Neural progenitor cell (in vitro differentiated cells): ENCODE measurements around the gene KLF6. TPM values are rescaled to one million over a fixed set of nuclear protein-coding genes. Genes with fewer than 3 reads are reported as not detected.

Experiments
- DNase-seq: peaks from one replicate; pipeline ENCODE4 v3.0.0-alpha.2; 2016; ENCODE audit warnings: low spot score
- H2AFZ ChIP-seq: fragments of 200-600 bp; sonication (generic); replicated peaks from 2 replicates; pipeline ENCODE4 v1.6.1; 2016; ENCODE audit warnings: antibody characterized with exemption
- H3F3A ChIP-seq: fragments of 200-600 bp; sonication (generic); 2 replicates; pipeline ENCODE4 v1.6.1; 2016; ENCODE audit warnings: antibody characterized with exemption, low read depth
- H3K27ac ChIP-seq: fragments of 200-600 bp; sonication (generic); 2 replicates; pipeline ENCODE4 v1.5.1; 2016; ENCODE audit warnings: mild to moderate bottlenecking
- H3K27me3 ChIP-seq: fragments of 200-600 bp; sonication (generic); 2 replicates; pipeline ENCODE4 v1.6.1; 2016; ENCODE audit warnings: mild to moderate bottlenecking, moderate library complexity
- H3K36me3 ChIP-seq: fragments of 200-600 bp; sonication (generic); 2 replicates; pipeline ENCODE4 v1.5.1; 2016
- H3K4me1 ChIP-seq: fragments of 200-600 bp; sonication (generic); 2 replicates; pipeline ENCODE4 v1.6.1; 2016; ENCODE audit warnings: mixed run types
- H3K4me2 ChIP-seq: fragments of 200-600 bp; sonication (generic); 2 replicates; pipeline ENCODE4 v1.6.1; 2016
- H3K4me3 ChIP-seq: fragments of 200-600 bp; sonication (generic); 2 replicates; pipeline ENCODE4 v1.5.1; 2016
- H3K79me2 ChIP-seq: fragments of 200-600 bp; sonication (generic); 2 replicates; pipeline ENCODE4 v1.6.1; 2016; ENCODE audit warnings: low read depth
- H3K9ac ChIP-seq: fragments of 200-600 bp; sonication (generic); 2 replicates; pipeline ENCODE4 v1.6.1; 2016
- H3K9me3 ChIP-seq: fragments of 200-600 bp; sonication (generic); 2 replicates; pipeline ENCODE4 v1.5.1; 2016; ENCODE audit warnings: low read depth
- H4K20me1 ChIP-seq: fragments of 200-600 bp; sonication (generic); 2 replicates; pipeline ENCODE4 v1.6.1; 2016; ENCODE audit warnings: low read depth
- H3K27ac Mint-ChIP-seq: 3 replicates; pipeline ENCODE4 v1.8.0; 2021; ENCODE audit warnings: mixed read lengths
- H3K27me3 Mint-ChIP-seq: 2 replicates; pipeline ENCODE4 v1.8.0; 2022; ENCODE audit warnings: low read depth, mild to moderate bottlenecking, inconsistent platforms, moderate library complexity, mixed read lengths; ENCODE audit not compliant: insufficient read depth
- H3K36me3 Mint-ChIP-seq: 3 replicates; pipeline ENCODE4 v1.8.0; 2021; ENCODE audit warnings: mixed read lengths
- H3K4me1 Mint-ChIP-seq: 3 replicates; pipeline ENCODE4 v1.8.0; 2021; ENCODE audit warnings: mixed read lengths
- H3K4me3 Mint-ChIP-seq: 3 replicates; pipeline ENCODE4 v1.8.0; 2021; ENCODE audit warnings: mild to moderate bottlenecking, moderate library complexity, mixed read lengths
- H3K9me3 Mint-ChIP-seq: 3 replicates; pipeline ENCODE4 v1.8.0; 2020; ENCODE audit warnings: mixed read lengths
- EZH2 ChIP-seq: fragments of 200-600 bp; sonication (generic); IDR thresholded peaks from 2 replicates; pipeline ENCODE4 v1.6.1; 2017; ENCODE audit warnings: antibody characterized with exemption, mild to moderate bottlenecking, moderate library complexity
- EZH2phosphoT487 ChIP-seq: fragments of 200-600 bp; sonication (generic); IDR thresholded peaks from 2 replicates; pipeline ENCODE4 v1.6.1; 2017; ENCODE audit warnings: antibody characterized with exemption
- total RNA-seq: library from RNA; depleted of rRNA; stranded (reverse); fragments of >200 nt; gene quantifications from 2 replicates; pipeline ENCODE4 v1.2.3, GENCODE V29; 2015; ENCODE audit warnings: low replicate concordance
- TF ChIP-seq, protein P1 (sequence below): fragments of 200-600 bp; sonication (generic); IDR thresholded peaks from 2 replicates; pipeline ENCODE4 v1.5.1; 2017; ENCODE audit warnings: antibody characterized with exemption, mild to moderate bottlenecking

KLF6 gene
- total RNA-seq, 1 donor from 2014 or later = 11.9 TPM

DNA sequence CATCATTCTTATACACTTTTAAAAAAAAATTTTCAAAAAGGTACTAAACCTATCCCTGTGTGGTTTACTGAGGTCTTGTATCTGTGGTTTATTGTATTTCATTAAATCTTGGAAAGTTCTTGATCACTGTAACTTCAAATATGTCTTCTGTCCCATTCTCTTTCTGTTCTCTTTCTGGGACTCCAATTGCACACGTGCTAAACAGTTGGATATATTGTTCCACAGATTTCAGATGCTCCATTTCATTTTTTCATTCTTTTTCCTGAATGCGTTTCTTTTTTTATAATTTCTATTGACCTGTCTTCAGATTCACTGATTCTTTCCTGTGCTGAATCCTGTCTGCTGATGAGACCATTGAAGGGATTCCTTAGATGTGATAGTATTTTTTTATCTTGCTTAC lies 4.6 kb upstream of the KLF6 start:
- Histone ChIP-seq H3K4me3 (no peak overlapping the region), H4K20me1 (no peaks in the 10 kb centered on the region), H3K9me3 (no peaks in the 10 kb centered on the region), H3K27me3 (peaks cover 18% of the 10 kb centered on the region), H3K4me2 (no peak overlapping the region), H2AFZ (no peak overlapping the region), H3K36me3 (no peaks in the 10 kb centered on the region), H3F3A (peaks cover 4% of the 10 kb centered on the region), H3K79me2 (peaks cover 2% of the 10 kb centered on the region), H3K9ac (no peak overlapping the region), H3K27ac (no peak overlapping the region), H3K4me1 (peaks cover 9% of the 10 kb centered on the region)
- Mint-ChIP-seq H3K4me1 (peaks cover 20% of the 10 kb centered on the region), H3K9me3 (peaks cover 32% of the 10 kb centered on the region), H3K4me3 (no peak overlapping the region), H3K27ac (no peak overlapping the region), H3K36me3 (no peaks in the 10 kb centered on the region), H3K27me3 (peaks cover 10% of the 10 kb centered on the region)
- DNase-seq = no peak
- TF ChIP-seq, protein P1, sequence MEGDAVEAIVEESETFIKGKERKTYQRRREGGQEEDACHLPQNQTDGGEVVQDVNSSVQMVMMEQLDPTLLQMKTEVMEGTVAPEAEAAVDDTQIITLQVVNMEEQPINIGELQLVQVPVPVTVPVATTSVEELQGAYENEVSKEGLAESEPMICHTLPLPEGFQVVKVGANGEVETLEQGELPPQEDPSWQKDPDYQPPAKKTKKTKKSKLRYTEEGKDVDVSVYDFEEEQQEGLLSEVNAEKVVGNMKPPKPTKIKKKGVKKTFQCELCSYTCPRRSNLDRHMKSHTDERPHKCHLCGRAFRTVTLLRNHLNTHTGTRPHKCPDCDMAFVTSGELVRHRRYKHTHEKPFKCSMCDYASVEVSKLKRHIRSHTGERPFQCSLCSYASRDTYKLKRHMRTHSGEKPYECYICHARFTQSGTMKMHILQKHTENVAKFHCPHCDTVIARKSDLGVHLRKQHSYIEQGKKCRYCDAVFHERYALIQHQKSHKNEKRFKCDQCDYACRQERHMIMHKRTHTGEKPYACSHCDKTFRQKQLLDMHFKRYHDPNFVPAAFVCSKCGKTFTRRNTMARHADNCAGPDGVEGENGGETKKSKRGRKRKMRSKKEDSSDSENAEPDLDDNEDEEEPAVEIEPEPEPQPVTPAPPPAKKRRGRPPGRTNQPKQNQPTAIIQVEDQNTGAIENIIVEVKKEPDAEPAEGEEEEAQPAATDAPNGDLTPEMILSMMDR = no peak
- no peak for TF ChIP-seq EZH2phosphoT487

DNA sequence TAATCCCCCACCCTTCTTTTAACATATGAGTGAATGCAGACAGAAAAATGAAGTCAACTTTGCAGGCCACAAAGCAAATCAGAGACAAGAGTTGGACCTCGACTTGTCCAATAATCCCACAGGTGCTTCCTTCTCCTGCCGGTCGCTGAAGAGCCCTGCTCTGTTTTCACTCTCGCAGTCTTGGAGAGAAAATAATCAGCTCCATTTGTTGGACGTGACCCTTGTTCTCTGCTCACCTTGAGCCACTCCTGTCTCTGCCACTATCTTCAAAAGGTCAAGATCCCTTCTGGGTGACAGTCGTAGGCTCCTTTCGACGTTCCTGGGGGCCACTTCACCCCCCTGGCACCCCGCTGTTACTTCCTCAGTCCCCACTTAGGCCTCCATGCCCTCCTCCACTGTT lies 2.8 kb upstream of the KLF6 start:
- H3K9me3 ChIP-seq = no peaks in the 10 kb centered on the region
- Mint-ChIP-seq H3K36me3 (peaks cover 2% of the 10 kb centered on the region), H3K4me3 (no peak overlapping the region), H3K27ac (peak overlapping the region; percentile 16), H3K4me1 (peaks cover 23% of the 10 kb centered on the region), H3K27me3 (peaks cover 12% of the 10 kb centered on the region), H3K9me3 (peaks cover 19% of the 10 kb centered on the region)
- H3K4me3 ChIP-seq = no peak overlapping the region
- peaks cover 13% of the 10 kb centered on the region for H4K20me1 ChIP-seq
- H3K27me3 ChIP-seq = peaks cover 18% of the 10 kb centered on the region
- no peak overlapping the region for H3K4me2 ChIP-seq
- H3K9ac ChIP-seq = no peak overlapping the region
- H3F3A ChIP-seq = peaks cover 17% of the 10 kb centered on the region
- H3K4me1 ChIP-seq = peaks cover 11% of the 10 kb centered on the region
- H2AFZ ChIP-seq = no peak overlapping the region
- TF ChIP-seq, protein P1 = no peak
- no peak for TF ChIP-seq EZH2phosphoT487
- TF ChIP-seq EZH2 = no peak
- no peaks in the 10 kb centered on the region for H3K36me3 ChIP-seq
- no peak for DNase-seq
- peaks cover 20% of the 10 kb centered on the region for H3K79me2 ChIP-seq
- H3K27ac ChIP-seq = no peak overlapping the region

DNA sequence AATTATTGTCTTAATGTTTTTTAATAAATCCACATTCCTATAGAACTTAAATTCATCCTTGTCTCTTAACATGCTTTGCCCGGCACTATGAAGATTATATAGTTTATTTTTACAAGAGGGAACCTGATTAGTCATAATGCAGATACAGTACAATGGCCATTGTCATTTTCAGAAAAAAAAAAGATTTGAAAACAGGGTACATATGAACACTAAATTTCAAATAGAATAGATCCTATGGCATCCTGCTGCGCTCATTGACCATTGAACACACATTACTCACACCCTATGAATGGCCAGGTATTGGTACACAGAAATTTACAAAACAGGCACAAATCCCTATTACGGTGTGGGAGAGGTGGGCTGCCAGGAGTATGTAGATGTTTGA lies 2.0 kb upstream of the KLF6 start:
- Mint-ChIP-seq H3K4me3 (peak overlapping the region; percentile 85), H3K36me3 (peaks cover 6% of the 10 kb centered on the region), H3K9me3 (peaks cover 14% of the 10 kb centered on the region), H3K27me3 (peaks cover 18% of the 10 kb centered on the region), H3K27ac (no peak overlapping the region), H3K4me1 (peaks cover 26% of the 10 kb centered on the region)
- peaks cover 17% of the 10 kb centered on the region for H3F3A ChIP-seq
- peaks cover 28% of the 10 kb centered on the region for H3K79me2 ChIP-seq
- H3K27ac ChIP-seq = no peak overlapping the region
- no peak overlapping the region for H2AFZ ChIP-seq
- peak overlapping the region; percentile 92 for H3K4me2 ChIP-seq
- no peak overlapping the region for H3K9ac ChIP-seq
- H3K9me3 ChIP-seq = no peaks in the 10 kb centered on the region
- peaks cover 21% of the 10 kb centered on the region for H4K20me1 ChIP-seq
- peaks cover 18% of the 10 kb centered on the region for H3K4me1 ChIP-seq
- H3K27me3 ChIP-seq = peaks cover 18% of the 10 kb centered on the region
- no peak for TF ChIP-seq EZH2phosphoT487
- TF ChIP-seq, protein P1 = no peak
- TF ChIP-seq EZH2 = no peak
- H3K36me3 ChIP-seq = no peaks in the 10 kb centered on the region
- no peak overlapping the region for H3K4me3 ChIP-seq
- no peak for DNase-seq
